GM19328 (cell line): ENCODE data around the gene CTSL.
"Not testable (repeated sequence)": the region's sequence is repeated elsewhere in the genome, so short reads cannot be mapped to it uniquely, and the experiment has no call there.

Experiments
- ATAC-seq: cut with Tn5 transposase; IDR thresholded peaks from one replicate; pipeline ENCODE4 v1.9.1; 2021; ENCODE audit warnings: mild to moderate bottlenecking, moderate library complexity; ENCODE audit not compliant: unreplicated experiment

Gene CTSL

GRCh38 chr9:87751423-87751822 lies 25.5 kb downstream of the CTSL start:
- no peak for ATAC-seq

- ATAC-seq, result no peak
Observed at GRCh38 chr9:87751868-87752267, 25.9 kb downstream of the CTSL start.

- ATAC-seq, result no peak
Observed at GRCh38 chr9:87753313-87753712, 27.4 kb downstream of the CTSL start.

GRCh38 chr9:87758330-87758729 lies 32.4 kb downstream of the CTSL start:
- not testable (repeated sequence) for ATAC-seq

- not testable (repeated sequence) for ATAC-seq
Observed at GRCh38 chr9:87759980-87760379, 34.1 kb downstream of the CTSL start.

GRCh38 chr9:87760529-87760928 lies 34.6 kb downstream of the CTSL start:
- no peak for ATAC-seq

GRCh38 chr9:87763286-87763685 lies 37.4 kb downstream of the CTSL start:
- ATAC-seq, result no peak

- no peak for ATAC-seq
Observed at GRCh38 chr9:87765521-87765920, 39.6 kb downstream of the CTSL start.

GRCh38 chr9:87766697-87767096 lies 40.8 kb downstream of the CTSL start:
- ATAC-seq, result no peak

- ATAC-seq, result no peak
Observed at GRCh38 chr9:87770616-87771315, 44.8 kb downstream of the CTSL start.

- ATAC-seq, result no peak
Observed at GRCh38 chr9:87771316-87772006, 45.5 kb downstream of the CTSL start.

- ATAC-seq, result no peak
Observed at GRCh38 chr9:87776481-87777379, 50.8 kb downstream of the CTSL start.

- no peak for ATAC-seq
Observed at GRCh38 chr9:87778996-87779395, 53.1 kb downstream of the CTSL start.
